GOT3 (cell line): Measurements from ENCODE around the gene EDNRB.
"Not testable (repeated sequence)": the region's sequence is repeated elsewhere in the genome, so short reads cannot be mapped to it uniquely, and the experiment has no call there.

Experiments used
- DNase-seq: peaks from one replicate; lab custom pipeline; 2025; ENCODE audit warnings: mixed read lengths; lab: John Stamatoyannopoulos, UW

EDNRB gene

GRCh38 chr13:77918391-77919245, at the start of gene EDNRB:
Gene EDNRB, minus strand, starts transcription at chr13:77918831. Its CDS starts 258 bp downstream, at chr13:77918573.
- DNase-seq: no peak

GRCh38 chr13:77966671-77967070, 48.0 kb upstream of the EDNRB start:
- no peak for DNase-seq

GRCh38 chr13:77952737-77953136, 34.1 kb upstream of the EDNRB start:
- no peak for DNase-seq

- no peak for DNase-seq
These were observed 33.6 kb upstream of the EDNRB start for GRCh38 chr13:77952276-77952675.

- no peak for DNase-seq
These were observed 27.9 kb upstream of the EDNRB start for GRCh38 chr13:77946522-77946921.

- not testable (repeated sequence) for DNase-seq
These were observed 16.4 kb upstream of the EDNRB start for GRCh38 chr13:77935063-77935462.

- no peak for DNase-seq
These were observed 11.8 kb upstream of the EDNRB start for GRCh38 chr13:77930430-77930829.

- no peak for DNase-seq
These were observed 10.3 kb upstream of the EDNRB start for GRCh38 chr13:77928909-77929308.

GRCh38 chr13:77925616-77926015, 7.0 kb upstream of the EDNRB start:
- no peak for DNase-seq

GRCh38 chr13:77919921-77920294, 1.3 kb upstream of the EDNRB start:
- DNase-seq: no peak

- DNase-seq: no peak
These were observed 752 bp upstream of the EDNRB start for GRCh38 chr13:77919246-77919920.

GRCh38 chr13:77916488-77916887, 2.1 kb downstream of the EDNRB start:
- DNase-seq: no peak

- DNase-seq: no peak
These were observed 2.9 kb downstream of the EDNRB start for GRCh38 chr13:77915686-77916085.

GRCh38 chr13:77913003-77913402, 5.6 kb downstream of the EDNRB start:
- DNase-seq: no peak

- DNase-seq: no peak
These were observed 6.9 kb downstream of the EDNRB start for GRCh38 chr13:77911751-77912150.

- DNase-seq: no peak
These were observed 8.8 kb downstream of the EDNRB start for GRCh38 chr13:77909827-77910226.

- DNase-seq: no peak
These were observed 10.1 kb downstream of the EDNRB start for GRCh38 chr13:77908531-77908930.

GRCh38 chr13:77907666-77908341, 10.8 kb downstream of the EDNRB start:
- no peak for DNase-seq

GRCh38 chr13:77904031-77904430, 14.6 kb downstream of the EDNRB start:
- DNase-seq: no peak

- DNase-seq: no peak
These were observed 15.2 kb downstream of the EDNRB start for GRCh38 chr13:77903435-77903834.

GRCh38 chr13:77902319-77902963, 16.2 kb downstream of the EDNRB start:
- DNase-seq: no peak

- DNase-seq: no peak
These were observed 20.5 kb downstream of the EDNRB start for GRCh38 chr13:77898097-77898496.
